Right hindlimb (tissue), 1 donor: ENCODE results near the gene GPATCH8.

Experiments
- DNase-seq: peaks from one replicate; pipeline ENCODE4 v3.0.0-alpha.2; 2018

GPATCH8 gene

DNA sequence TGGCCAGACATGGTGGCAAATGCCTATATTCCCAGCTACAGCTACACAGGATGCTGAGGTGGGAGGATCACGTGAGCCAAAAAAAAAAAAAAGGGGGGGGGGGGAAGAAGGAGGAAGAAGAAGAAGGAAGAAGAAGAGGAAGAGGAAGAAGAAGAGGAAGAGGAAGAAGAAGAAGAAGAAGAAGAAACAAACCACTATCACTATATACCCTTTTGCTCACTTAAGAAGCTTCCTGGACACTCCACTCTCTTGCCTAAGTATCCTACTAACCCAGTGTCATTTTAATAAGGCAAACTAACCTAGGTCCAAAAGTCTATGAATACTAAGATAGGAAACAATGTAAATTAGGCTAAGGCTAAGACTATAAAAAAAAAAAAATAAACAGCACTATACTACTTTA is 54.8 kb downstream of the GPATCH8 start:
- DNase-seq: no peak

- DNase-seq: no peak
These were observed 58.5 kb downstream of the GPATCH8 start for GRCh38 chr17:44444735-44445105.

DNA sequence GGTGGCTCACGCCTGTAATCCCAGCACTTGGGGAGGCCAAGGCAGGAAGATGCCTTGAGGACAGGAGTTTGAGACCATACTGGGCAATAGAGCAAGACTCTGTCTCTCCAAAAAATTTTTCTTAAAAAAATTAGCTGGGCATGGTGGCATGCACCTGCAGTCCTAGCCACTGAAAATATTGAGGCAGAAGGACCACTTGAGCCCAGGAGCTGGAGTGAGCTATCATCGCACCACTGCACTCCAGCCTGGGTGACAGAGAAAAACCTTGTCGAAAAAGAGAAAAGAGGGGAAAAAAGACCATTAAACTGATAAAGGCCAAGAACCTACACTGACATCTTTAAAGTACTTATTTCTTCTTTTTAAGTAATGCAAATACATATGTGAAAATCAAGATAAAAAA is 60.4 kb downstream of the GPATCH8 start:
- DNase-seq: no peak

- DNase-seq: no peak
These were observed 64.0 kb downstream of the GPATCH8 start for GRCh38 chr17:44439168-44439567.

DNA sequence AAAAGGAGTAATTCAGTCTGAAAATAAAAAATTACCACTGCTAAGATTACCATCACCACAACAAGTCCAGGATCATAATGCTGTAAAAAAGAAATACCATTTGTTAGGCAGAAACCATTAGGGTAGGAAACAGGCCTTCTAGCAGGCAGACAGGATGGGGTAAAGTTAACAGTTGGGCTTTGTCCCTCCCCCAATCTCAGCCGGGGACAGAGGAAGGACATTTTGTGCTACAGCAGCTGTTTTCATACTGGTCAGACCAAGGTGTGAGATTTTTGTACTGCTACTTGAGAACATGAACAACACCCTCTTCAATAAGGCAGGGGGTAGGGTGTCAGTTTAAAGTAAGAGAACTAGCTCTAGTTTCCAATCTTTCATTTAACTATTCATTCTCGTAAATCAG is 64.6 kb downstream of the GPATCH8 start:
- no peak for DNase-seq

DNA sequence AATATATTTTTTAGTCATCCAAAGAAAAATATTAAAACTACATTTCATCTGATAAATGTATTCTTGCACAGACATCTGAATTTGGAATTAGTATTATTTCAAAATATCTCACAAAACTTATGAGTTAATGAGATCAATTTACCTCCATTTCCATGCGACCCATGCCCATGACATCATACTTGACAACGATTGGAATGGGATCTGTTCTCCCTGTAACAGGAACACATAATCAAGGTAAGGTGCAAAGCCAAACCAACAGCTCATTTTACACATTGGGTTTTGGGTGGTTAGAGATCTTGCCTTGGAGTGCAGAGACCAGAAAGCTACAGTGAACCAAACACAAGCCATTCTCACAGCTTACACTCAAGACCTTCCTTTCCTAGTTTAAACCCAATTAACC is 66.9 kb downstream of the GPATCH8 start:
- DNase-seq: no peak

DNA sequence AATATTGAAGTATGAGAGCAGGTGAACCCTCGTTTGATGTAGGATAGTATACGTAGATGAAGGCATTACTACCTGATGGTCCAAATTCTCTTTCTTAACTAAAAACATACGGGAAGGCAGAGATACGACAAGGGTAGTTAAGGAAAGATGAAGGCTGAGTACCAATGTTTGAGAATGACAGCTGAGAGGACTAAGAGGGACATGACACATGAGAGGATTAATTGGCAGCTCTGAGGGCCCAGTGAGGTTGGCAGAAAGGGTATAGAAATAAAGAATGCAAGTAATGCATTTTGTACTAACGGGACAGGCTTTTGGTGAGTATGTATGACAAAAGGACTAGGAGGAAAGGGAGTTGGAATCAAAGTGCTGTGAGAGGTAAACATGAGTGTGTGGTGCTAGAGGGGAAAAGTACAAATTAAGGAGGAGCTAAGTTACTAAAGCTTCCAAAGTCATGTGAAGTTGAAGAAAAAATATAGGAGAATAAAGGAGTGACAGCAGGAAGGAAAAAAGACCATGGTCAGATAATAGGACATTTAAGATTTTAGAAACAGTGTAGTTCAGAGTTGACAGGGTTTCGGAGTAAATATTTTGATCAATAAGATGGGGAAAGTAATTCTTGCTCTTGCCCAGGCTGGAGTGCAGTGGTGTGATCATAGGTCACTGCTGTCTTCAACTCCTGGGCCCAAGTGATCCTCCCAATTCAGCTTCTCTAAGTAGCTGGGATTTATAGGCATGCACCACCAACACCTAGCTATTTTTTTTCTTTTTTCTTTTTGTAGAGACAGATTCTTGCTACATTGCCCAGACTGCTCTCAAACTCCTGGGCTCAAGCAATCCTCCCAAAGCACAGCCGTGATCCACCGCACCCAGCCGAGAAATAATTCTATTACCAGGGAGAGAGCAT is 70.7 kb downstream of the GPATCH8 start:
- DNase-seq: no peak

DNA sequence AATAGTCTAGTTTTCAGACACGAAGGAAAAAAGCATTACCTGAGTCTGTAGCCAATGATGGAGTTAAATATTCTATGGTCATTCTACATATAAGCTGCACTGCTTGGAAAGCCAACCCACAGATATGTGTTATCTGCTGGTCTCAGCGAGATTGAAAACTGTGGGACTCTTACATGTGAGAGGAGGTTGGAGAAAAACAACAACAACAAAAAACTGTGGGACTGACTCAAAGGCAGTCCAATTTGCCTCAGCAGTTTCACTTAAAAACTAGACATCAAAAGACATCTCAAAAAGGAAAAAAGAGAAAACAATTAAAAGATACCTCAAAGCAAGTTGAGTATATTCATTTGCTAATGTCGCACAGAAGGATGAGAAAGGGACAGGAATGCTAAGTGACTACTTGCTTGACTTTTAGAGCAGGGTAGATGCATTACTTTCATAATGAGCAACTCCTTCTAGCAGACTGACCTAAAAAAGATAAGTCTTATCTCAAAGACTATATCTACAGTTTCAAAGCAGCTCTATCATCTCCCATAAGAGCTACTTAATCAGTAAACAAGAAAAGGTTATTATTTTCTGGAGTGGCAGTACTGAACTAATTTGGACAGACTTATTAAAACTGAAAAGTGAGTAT is 78.3 kb downstream of the GPATCH8 start:
- DNase-seq: no peak

DNA sequence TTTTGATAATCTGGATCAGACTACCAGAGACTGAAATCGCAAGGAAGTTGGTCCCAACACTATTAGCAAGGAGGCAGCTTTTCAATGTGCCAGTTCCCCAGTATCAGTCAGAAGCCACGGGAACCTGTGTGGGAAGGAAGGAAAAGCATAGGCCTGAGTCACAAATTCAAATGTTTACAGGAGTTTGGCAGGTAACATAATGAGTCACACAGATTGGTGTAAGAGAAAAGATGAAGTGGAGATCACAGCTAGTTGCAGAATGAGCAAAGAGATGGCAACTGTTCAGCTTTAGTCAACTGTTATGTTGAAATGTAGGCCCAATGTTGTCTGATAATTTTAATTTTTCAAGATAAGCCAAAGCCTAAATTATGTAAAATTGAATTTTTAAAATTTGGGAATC is 85.7 kb downstream of the GPATCH8 start:
- no peak for DNase-seq

DNA sequence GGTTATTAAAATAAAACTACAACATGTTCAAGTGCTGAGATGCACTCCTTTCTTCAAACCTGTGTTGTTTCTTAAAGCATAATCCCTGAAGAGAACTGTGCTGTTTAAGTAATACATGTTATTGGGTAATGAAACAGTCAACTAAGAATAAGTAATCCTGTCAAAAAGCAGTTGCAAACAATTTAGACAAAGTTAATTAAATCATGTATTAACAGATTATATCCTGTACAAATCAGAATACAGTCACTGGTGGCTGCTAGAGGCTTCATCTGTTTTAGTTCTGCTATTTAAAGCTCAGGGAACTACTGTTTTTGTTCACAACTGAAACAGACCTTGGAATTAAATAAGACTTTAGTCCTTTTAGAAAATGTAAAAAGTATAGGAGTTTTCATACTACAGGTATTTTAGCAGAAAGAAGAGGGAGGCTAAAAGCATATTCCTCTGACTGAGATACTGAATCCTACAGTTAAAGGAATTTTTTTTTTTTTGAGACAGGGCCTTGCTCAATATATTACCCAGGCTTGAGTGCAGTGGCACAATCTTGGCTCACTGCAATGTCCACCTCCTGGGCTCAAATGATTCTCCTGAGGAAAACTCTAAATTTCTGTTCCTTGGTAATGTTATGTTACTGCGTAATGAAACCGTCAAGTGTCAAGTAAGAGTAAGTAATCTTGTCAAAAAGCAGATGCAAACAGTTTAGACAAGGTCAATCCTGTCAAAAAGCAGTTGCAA is 86.5 kb downstream of the GPATCH8 start:
- DNase-seq: no peak

- DNase-seq: no peak
These were observed 88.6 kb downstream of the GPATCH8 start for GRCh38 chr17:44414394-44415155.

DNA sequence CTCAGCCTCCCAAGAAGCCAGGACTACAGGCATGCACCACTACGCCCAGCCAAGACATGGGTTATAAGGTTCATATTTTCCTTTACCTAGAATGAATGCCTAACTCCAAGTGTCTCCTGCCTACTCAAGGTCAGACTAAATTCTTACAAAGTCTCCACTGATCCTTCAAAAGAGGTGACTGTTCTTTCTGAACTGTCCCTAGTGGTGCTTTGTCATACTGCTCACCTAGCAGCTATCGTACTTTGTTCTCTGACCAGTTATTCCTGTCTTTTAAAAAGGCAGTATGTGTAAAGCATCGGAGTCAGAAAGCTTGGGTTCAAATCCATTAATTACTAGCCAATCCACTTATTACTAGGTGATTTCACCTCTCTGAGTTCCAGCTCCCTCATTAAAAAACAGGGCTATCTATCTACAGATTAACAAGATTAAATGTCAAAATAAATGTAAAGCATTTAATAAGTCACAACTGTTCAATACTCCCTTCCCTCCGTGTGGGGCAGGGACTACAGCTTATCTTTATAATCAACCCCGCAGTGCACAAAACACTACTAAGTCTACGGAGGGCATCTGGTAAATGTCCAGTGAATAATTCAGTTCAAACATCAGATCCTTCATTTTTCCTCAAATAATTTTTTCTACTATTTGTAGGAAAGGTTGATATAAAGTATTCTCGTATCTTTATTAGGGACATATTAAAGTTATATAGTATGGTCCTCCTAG is 93.7 kb downstream of the GPATCH8 start:
- DNase-seq: no peak

GRCh38 chr17:44408786-44409185 is 94.4 kb downstream of the GPATCH8 start:
- no peak for DNase-seq

GRCh38 chr17:44402564-44403172 is 100.5 kb downstream of the GPATCH8 start:
- no peak for DNase-seq

GRCh38 chr17:44400226-44400847 is 102.9 kb downstream of the GPATCH8 start:
- no peak for DNase-seq

GRCh38 chr17:44398692-44399691 is 104.2 kb downstream of the GPATCH8 start:
- no peak for DNase-seq

GRCh38 chr17:44397479-44398440 is 105.4 kb downstream of the GPATCH8 start:
- no peak for DNase-seq

GRCh38 chr17:44396946-44397345 is 106.3 kb downstream of the GPATCH8 start:
- no peak for DNase-seq

- DNase-seq: no peak
These were observed 108.4 kb downstream of the GPATCH8 start for GRCh38 chr17:44394833-44395232.
